Peyer's patch (tissue), 4 donors: ENCODE results near the gene CSF3R.

ENCODE experiments used
- CTCF ChIP-seq, 6 experiments: fragments of 450-650 bp in 4 of 6; fragments of 200-600 bp in 2 of 6; sonication (generic) in 1 of 6; IDR thresholded peaks; one replicate each; pipeline ENCODE4 v1.5.1; 2017 to 2019; ENCODE audit warnings: antibody characterized with exemption in 6 of 6, mild to moderate bottlenecking in 3 of 6, moderate library complexity in 1 of 6
- POLR2A ChIP-seq, 2 donors: fragments of 450-650 bp; IDR thresholded peaks; one replicate each; pipeline ENCODE4 v1.5.1; 2017; ENCODE audit warnings: antibody characterized with exemption in 2 of 2, mild to moderate bottlenecking in 2 of 2, moderate library complexity in 2 of 2

- TF ChIP-seq CTCF (IDR thresholded peaks at IDR 0.05) (no peak), POLR2A (IDR thresholded peaks at IDR 0.05) (no peak)
These were observed 34.5 kb upstream of the CSF3R start for GRCh38 chr1:36517011-36517771.
